ENCODE measurements around the gene WFDC10A.

The WFDC10A gene

GRCh38 chr20:45672765-45673164, 43.2 kb downstream of the WFDC10A start:
- Histone ChIP-seq H3K36me3 (replicated peaks) (no peaks in the 10 kb centered on the region), H3K4me3 (no peak overlapping the region), H3K9me3 (no peaks in the 10 kb centered on the region; the same call in 1 of the 2 replicates), H3K4me1 (no peaks in the 10 kb centered on the region), H3K27me3 (ENCODE audit: low read depth) (no peaks in the 10 kb centered on the region)
- in situ Hi-C loops (cut with MboI; ENCODE audit: low sequenced_read_pairs) = no loop called here
- no peak for DNase-seq (ENCODE audit: low spot score in 2 of 2)

GRCh38 chr20:45679650-45680049, 50.1 kb downstream of the WFDC10A start:
- no peak overlapping the region for H3K4me3 ChIP-seq
- in situ Hi-C loops (cut with MboI; ENCODE audit: low sequenced_read_pairs) = no loop called here
- H3K36me3 ChIP-seq (replicated peaks) = no peaks in the 10 kb centered on the region
- no peaks in the 10 kb centered on the region for H3K27me3 ChIP-seq (ENCODE audit: low read depth)
- no peak for DNase-seq (ENCODE audit: low spot score in 2 of 2)
- no peaks in the 10 kb centered on the region for H3K4me1 ChIP-seq
- H3K9me3 ChIP-seq = no peaks in the 10 kb centered on the region

Data from HAP-1 (cell line).